ENCODE data around the gene BTBD2. TPM values are rescaled to one million over a fixed set of nuclear protein-coding genes. Genes with fewer than 3 reads are reported as not detected.

BTBD2 gene
- total RNA-seq, 1 experiment from 2014 or later, result 81.0 TPM

DNA sequence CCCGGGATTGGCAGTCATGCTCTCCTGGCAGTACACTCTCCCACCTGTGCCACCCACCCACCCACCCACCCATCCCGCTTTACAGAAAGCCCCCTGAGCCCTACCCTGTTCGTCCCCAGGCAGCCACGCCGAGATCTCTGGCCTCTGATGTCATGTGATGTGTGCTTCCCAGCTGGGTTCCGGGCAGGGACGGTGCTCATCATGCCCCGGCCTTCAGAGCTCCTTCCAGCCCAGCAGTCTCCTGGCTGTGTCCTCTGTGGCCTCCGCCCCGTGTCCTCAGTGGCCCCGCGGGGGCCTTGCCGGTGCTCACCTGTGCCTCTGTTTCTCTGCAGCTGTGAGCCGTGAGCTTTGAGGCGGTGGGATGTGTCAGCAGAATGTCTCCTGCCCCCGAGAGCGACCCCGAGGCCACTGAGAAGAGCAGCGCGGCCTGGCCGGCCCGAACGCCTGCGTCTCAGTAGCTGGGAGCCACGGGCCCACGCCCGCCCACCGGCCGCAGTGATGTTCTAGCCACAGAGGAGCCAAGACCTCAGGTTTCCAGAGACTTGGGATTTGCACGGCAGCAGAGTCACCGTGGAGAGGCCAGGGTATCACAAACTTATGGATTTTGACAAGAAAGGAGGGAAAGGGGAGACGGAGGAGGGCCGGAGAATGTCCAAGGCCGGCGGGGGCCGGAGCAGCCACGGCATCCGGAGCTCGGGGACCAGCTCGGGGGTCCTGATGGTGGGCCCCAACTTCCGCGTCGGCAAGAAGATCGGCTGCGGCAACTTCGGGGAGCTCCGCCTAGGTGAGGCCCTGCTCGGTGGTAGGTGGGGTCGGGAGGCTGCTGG, 46.1 kb downstream of the BTBD2 start:
- Histone ChIP-seq H4K20me1 (ENCODE audit: insufficient read depth) (peaks cover 4% of the 10 kb centered on the region; the same call in 1 of the 2 replicates), H3K4me2 (no peak overlapping the region), H3K27me3 (ENCODE audit: insufficient read depth, low read depth) (no peaks in the 10 kb centered on the region), H3F3A (ENCODE audit: insufficient read depth, low read depth) (no peaks in the 10 kb centered on the region), H3K9me3 (ENCODE audit: insufficient read depth, low read depth) (no peaks in the 10 kb centered on the region), H3K4me1 (replicated peaks; ENCODE audit: insufficient read depth) (no peaks in the 10 kb centered on the region), H3K79me2 (ENCODE audit: low read depth) (no peaks in the 10 kb centered on the region), H3K27ac (no peak overlapping the region), H3K4me3 (no peak overlapping the region), H2AFZ (no peak overlapping the region), H3K36me3 (ENCODE audit: low read depth) (no peaks in the 10 kb centered on the region), H3K9me2 (ENCODE audit: insufficient read depth) (no peaks in the 10 kb centered on the region)
- intact Hi-C loops (cut with micrococcal nuclease; ENCODE audit: unreplicated experiment), result no loop called here
- DNase-seq, result no peak
- no TSS peak for BruUV-seq (replicated peaks)
- TF ChIP-seq, protein P1, sequence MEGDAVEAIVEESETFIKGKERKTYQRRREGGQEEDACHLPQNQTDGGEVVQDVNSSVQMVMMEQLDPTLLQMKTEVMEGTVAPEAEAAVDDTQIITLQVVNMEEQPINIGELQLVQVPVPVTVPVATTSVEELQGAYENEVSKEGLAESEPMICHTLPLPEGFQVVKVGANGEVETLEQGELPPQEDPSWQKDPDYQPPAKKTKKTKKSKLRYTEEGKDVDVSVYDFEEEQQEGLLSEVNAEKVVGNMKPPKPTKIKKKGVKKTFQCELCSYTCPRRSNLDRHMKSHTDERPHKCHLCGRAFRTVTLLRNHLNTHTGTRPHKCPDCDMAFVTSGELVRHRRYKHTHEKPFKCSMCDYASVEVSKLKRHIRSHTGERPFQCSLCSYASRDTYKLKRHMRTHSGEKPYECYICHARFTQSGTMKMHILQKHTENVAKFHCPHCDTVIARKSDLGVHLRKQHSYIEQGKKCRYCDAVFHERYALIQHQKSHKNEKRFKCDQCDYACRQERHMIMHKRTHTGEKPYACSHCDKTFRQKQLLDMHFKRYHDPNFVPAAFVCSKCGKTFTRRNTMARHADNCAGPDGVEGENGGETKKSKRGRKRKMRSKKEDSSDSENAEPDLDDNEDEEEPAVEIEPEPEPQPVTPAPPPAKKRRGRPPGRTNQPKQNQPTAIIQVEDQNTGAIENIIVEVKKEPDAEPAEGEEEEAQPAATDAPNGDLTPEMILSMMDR (conservative IDR thresholded peaks at IDR 0.05), result no peak
- no peak for TF ChIP-seq EZH2 (IDR thresholded peaks at IDR 0.05; ENCODE audit: low read depth)
- ChIA-PET POLR2A (ENCODE audit: unreplicated experiment) (no interaction called here), CTCF (no interaction called here)

DNA sequence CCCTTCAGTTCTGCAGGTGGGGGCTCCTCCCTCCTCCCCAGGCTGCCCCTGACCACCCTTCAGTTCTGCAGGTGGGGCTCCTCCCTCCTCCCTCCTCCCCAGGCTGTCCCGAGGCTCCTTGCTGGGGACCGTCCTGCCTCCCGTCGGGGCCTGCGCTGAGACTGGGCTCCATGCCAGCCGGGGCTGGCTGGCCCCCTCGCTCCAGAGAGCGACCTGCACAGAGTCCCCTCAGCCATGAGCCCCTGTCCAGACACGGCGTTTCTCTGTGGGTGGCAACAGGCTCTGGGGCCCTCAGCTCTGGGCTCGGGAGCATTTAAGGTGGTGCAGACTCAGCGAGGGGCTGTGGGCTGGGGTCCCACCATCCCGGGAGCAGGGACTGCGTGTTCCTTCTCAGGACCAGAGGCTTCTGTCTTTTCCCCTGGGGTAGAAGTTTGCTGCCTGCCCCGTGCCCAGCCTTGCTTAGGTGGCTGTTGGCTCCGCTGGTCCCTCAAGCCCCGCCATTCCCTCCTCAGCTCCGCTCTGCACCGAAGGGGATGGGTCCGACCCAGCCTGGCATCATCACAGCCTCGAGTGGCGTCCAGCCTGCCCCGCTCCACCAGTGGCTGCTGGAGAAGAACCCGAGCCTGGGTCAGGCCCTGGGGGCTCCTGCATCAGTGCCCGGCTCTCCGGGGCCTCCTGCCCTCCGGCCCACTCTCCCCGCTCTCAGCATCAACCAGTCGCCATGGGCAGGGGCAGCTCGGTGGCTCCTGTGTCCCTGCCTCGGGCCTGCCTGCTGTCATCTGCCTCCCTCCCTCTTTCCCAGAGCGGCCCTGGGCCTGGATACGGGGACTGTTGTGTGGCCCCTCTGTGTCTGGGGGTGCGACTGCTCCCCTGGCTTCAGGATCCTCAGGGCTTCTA, 47.0 kb downstream of the BTBD2 start:
- ChIA-PET CTCF (no interaction called here), POLR2A (ENCODE audit: unreplicated experiment) (no interaction called here)
- intact Hi-C loops (cut with micrococcal nuclease; ENCODE audit: unreplicated experiment), result no loop called here
- H3K9me2 ChIP-seq (ENCODE audit: insufficient read depth), result no peaks in the 10 kb centered on the region
- H3K4me3 ChIP-seq, result no peak overlapping the region
- no peak overlapping the region for H3K27ac ChIP-seq
- DNase-seq, result no peak
- peaks cover 3% of the 10 kb centered on the region; the same call in 1 of the 2 replicates for H4K20me1 ChIP-seq (ENCODE audit: insufficient read depth)
- H3K79me2 ChIP-seq (ENCODE audit: low read depth), result no peaks in the 10 kb centered on the region
- no peaks in the 10 kb centered on the region for H3K27me3 ChIP-seq (ENCODE audit: insufficient read depth, low read depth)
- no peaks in the 10 kb centered on the region for H3K4me1 ChIP-seq (replicated peaks; ENCODE audit: insufficient read depth)
- H3K4me2 ChIP-seq, result no peak overlapping the region
- no peak overlapping the region for H2AFZ ChIP-seq
- no TSS peak for BruUV-seq (replicated peaks)
- no peaks in the 10 kb centered on the region for H3F3A ChIP-seq (ENCODE audit: insufficient read depth, low read depth)
- no peaks in the 10 kb centered on the region for H3K36me3 ChIP-seq (ENCODE audit: low read depth)
- no peaks in the 10 kb centered on the region for H3K9me3 ChIP-seq (ENCODE audit: insufficient read depth, low read depth)
- TF ChIP-seq, protein P1 (conservative IDR thresholded peaks at IDR 0.05), result no peak
- TF ChIP-seq EZH2 (IDR thresholded peaks at IDR 0.05; ENCODE audit: low read depth), result no peak

DNA sequence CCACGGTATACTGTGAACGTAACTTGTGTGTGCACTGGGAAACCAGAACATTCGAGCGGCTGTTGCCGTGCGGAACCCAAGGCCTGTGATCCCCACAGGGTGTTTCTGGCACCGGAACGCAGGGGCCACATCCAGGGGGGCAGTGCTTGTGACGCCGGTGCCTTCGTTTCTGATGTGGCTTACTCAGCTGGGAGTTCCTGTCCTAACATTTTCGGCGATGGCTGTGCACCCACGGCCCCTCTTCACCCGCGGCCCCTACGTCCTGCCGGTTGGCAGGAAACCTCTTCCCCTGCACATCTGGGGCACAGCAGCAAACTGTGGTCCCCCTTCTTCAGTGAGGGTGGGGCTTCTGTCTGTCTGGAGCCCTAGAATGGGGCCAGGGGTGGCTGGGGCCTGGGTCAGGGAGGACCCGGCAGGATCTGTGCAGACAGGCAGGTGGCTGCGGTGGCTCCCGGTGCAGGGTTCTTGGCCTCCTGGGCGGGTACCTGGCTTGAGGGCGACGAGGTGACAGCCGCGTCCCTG, 48.4 kb downstream of the BTBD2 start:
- Histone ChIP-seq H3K4me1 (replicated peaks; ENCODE audit: insufficient read depth) (no peaks in the 10 kb centered on the region), H3K4me3 (no peak overlapping the region), H3K27me3 (ENCODE audit: insufficient read depth, low read depth) (no peaks in the 10 kb centered on the region), H3K36me3 (ENCODE audit: low read depth) (no peaks in the 10 kb centered on the region), H3K79me2 (ENCODE audit: low read depth) (no peaks in the 10 kb centered on the region), H4K20me1 (ENCODE audit: insufficient read depth) (no peaks in the 10 kb centered on the region; the same call in 1 of the 2 replicates), H3K4me2 (no peak overlapping the region), H3K9me2 (ENCODE audit: insufficient read depth) (no peaks in the 10 kb centered on the region), H2AFZ (no peak overlapping the region), H3F3A (ENCODE audit: insufficient read depth, low read depth) (no peaks in the 10 kb centered on the region), H3K27ac (no peak overlapping the region), H3K9me3 (ENCODE audit: insufficient read depth, low read depth) (no peaks in the 10 kb centered on the region)
- POLR2A ChIA-PET (ENCODE audit: unreplicated experiment), result no interaction called here
- intact Hi-C loops (cut with micrococcal nuclease; ENCODE audit: unreplicated experiment), result no loop called here
- TF ChIP-seq EZH2 (IDR thresholded peaks at IDR 0.05; ENCODE audit: low read depth), result no peak
- TF ChIP-seq, protein P1 (conservative IDR thresholded peaks at IDR 0.05), result no peak
- no peak for DNase-seq
- CTCF ChIA-PET, result no interaction called here
- BruUV-seq (replicated peaks), result no TSS peak
